ENCODE measurements around the gene FMO3. TPM values are rescaled to one million over a fixed set of nuclear protein-coding genes. Genes with fewer than 3 reads are reported as not detected.

FMO3 gene
- polyA plus RNA-seq, 1 donor (not counting 4 experiments of a cell fraction or from before 2014, with no cell fraction given), result not detected

DNA sequence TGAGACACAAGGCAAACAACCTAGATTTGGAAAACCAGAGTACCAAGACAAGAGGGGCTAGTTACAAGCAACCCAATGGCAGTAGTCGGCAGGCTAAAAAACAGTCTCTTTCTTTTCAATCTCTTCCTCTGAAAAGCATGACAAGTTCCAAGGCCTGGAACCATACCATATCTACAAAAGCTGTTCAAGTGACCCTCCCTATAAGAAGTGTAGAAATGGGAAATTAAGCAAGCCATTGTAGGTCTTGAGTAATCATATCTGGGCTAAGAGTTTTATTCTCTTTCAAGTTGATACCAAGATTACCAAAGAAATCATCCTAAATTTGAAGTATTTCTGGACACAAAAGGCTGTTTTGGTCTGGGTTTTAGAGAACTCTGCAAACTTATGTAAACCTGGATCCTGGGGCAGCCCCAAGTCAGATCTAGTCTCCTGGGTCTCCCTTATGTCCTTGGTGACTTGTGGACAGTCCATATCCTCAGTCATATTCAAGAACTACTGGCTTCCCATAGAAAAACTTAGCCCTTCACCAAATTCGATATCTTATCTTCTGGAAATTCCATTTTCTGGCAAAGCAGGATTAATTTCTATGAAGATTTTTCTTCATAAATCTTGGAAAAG, 24.7 kb downstream of the FMO3 start:
- Histone ChIP-seq H3K9ac (ENCODE audit: control insufficient read depth, extremely low read depth, insufficient read depth, low read length) (no peak overlapping the region), H3K9me1 (ENCODE audit: control insufficient read depth, extremely low read depth, insufficient read depth, low read length) (no peaks in the 10 kb centered on the region), H3K36me3 (ENCODE audit: control insufficient read depth in 2 of 2, extremely low read depth in 1 of 2, insufficient read depth in 2 of 2, low read length in 2 of 2) (no peaks in the 10 kb centered on the region), H3K9me3 (ENCODE audit: control insufficient read depth, low read depth, low read length) (no peaks in the 10 kb centered on the region), H3K27me3 (ENCODE audit: control insufficient read depth, extremely low read depth, insufficient read depth, low read length) (peaks cover 3% of the 10 kb centered on the region), H3K4me2 (ENCODE audit: control insufficient read depth, extremely low read depth, insufficient read depth, low read depth, low read length) (no peak overlapping the region), H3K79me2 (ENCODE audit: control insufficient read depth, insufficient read depth, low read length) (no peaks in the 10 kb centered on the region), H2AFZ (ENCODE audit: control insufficient read depth, low read length) (no peak overlapping the region), H3K4me3 (ENCODE audit: control insufficient read depth in 2 of 3, extremely low read depth in 1 of 3, insufficient read depth in 2 of 3, low read depth in 1 of 3, low read length in 3 of 3) (no peak overlapping the region), H3K27ac (ENCODE audit: control insufficient read depth, insufficient read depth, low read length) (no peak overlapping the region), H3K4me1 (ENCODE audit: control insufficient read depth, extremely low read depth, insufficient read depth, low read length) (no peaks in the 10 kb centered on the region), H4K20me1 (ENCODE audit: control insufficient read depth, extremely low read depth, insufficient read depth, low read length) (no peaks in the 10 kb centered on the region)
- TF ChIP-seq, protein P1, sequence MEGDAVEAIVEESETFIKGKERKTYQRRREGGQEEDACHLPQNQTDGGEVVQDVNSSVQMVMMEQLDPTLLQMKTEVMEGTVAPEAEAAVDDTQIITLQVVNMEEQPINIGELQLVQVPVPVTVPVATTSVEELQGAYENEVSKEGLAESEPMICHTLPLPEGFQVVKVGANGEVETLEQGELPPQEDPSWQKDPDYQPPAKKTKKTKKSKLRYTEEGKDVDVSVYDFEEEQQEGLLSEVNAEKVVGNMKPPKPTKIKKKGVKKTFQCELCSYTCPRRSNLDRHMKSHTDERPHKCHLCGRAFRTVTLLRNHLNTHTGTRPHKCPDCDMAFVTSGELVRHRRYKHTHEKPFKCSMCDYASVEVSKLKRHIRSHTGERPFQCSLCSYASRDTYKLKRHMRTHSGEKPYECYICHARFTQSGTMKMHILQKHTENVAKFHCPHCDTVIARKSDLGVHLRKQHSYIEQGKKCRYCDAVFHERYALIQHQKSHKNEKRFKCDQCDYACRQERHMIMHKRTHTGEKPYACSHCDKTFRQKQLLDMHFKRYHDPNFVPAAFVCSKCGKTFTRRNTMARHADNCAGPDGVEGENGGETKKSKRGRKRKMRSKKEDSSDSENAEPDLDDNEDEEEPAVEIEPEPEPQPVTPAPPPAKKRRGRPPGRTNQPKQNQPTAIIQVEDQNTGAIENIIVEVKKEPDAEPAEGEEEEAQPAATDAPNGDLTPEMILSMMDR (optimal IDR thresholded peaks at IDR 0.05 in 1 of 3, IDR thresholded peaks at IDR 0.05 in 1 of 3, conservative IDR thresholded peaks at IDR 0.05 in 1 of 3; ENCODE audit: extremely low read depth in 1 of 3, insufficient read depth in 2 of 3, low read length in 3 of 3), result no peak
- no peak for TF ChIP-seq EZH2 (IDR thresholded peaks at IDR 0.05; ENCODE audit: low read length)
- DNase-seq (ENCODE audit: low read depth, low spot score) (no peak), FAIRE-seq (no peak)
- dilution Hi-C loops (cut with MboI; ENCODE audit: extremely low pct_ligation_motif_present, low sequenced_read_pairs), result no loop called here

DNA sequence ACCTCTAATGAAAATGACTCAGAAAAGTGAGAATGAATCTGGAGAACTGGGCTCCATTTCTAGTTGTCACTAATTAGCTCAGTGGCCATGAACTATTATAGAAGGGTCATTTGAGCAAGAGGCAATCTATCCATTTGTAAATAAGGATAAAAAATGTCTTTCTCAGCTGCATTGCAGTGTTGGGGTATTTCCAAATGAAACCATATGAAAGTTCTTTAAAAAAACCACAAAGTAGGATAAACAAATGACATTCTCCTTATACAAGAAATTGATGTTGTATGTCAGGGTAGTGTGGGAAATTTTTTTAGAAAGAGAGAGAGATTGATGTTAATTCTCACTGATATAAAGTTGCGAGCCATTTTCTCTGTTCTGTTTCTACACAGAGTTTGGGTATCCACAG, 26.0 kb downstream of the FMO3 start:
- Histone ChIP-seq H3K9me1 (ENCODE audit: control insufficient read depth, extremely low read depth, insufficient read depth, low read length) (no peaks in the 10 kb centered on the region), H2AFZ (ENCODE audit: control insufficient read depth, low read length) (no peak overlapping the region), H4K20me1 (ENCODE audit: control insufficient read depth, extremely low read depth, insufficient read depth, low read length) (no peaks in the 10 kb centered on the region), H3K4me1 (ENCODE audit: control insufficient read depth, extremely low read depth, insufficient read depth, low read length) (no peaks in the 10 kb centered on the region), H3K36me3 (ENCODE audit: control insufficient read depth in 2 of 2, extremely low read depth in 1 of 2, insufficient read depth in 2 of 2, low read length in 2 of 2) (no peaks in the 10 kb centered on the region), H3K9me3 (ENCODE audit: control insufficient read depth, low read depth, low read length) (no peaks in the 10 kb centered on the region), H3K27ac (ENCODE audit: control insufficient read depth, insufficient read depth, low read length) (no peak overlapping the region), H3K4me3 (ENCODE audit: control insufficient read depth in 2 of 3, extremely low read depth in 1 of 3, insufficient read depth in 2 of 3, low read depth in 1 of 3, low read length in 3 of 3) (no peak overlapping the region), H3K27me3 (ENCODE audit: control insufficient read depth, extremely low read depth, insufficient read depth, low read length) (peaks cover 3% of the 10 kb centered on the region), H3K79me2 (ENCODE audit: control insufficient read depth, insufficient read depth, low read length) (no peaks in the 10 kb centered on the region), H3K4me2 (ENCODE audit: control insufficient read depth, extremely low read depth, insufficient read depth, low read depth, low read length) (no peak overlapping the region), H3K9ac (ENCODE audit: control insufficient read depth, extremely low read depth, insufficient read depth, low read length) (no peak overlapping the region)
- DNase-seq (ENCODE audit: low read depth, low spot score) (no peak), FAIRE-seq (no peak)
- no peak for TF ChIP-seq EZH2 (IDR thresholded peaks at IDR 0.05; ENCODE audit: low read length)
- TF ChIP-seq, protein P1 (optimal IDR thresholded peaks at IDR 0.05 in 1 of 3, IDR thresholded peaks at IDR 0.05 in 1 of 3, conservative IDR thresholded peaks at IDR 0.05 in 1 of 3; ENCODE audit: extremely low read depth in 1 of 3, insufficient read depth in 2 of 3, low read length in 3 of 3), result no peak
- dilution Hi-C loops (cut with MboI; ENCODE audit: extremely low pct_ligation_motif_present, low sequenced_read_pairs), result no loop called here

Data from keratinocyte (primary cell).